H1 (cell line): ENCODE results near the gene PTPRCAP. TPM values are rescaled to one million over a fixed set of nuclear protein-coding genes. Genes with fewer than 3 reads are reported as not detected.

Experiments
- BCL11A ChIP-seq, 2 experiments: IDR thresholded peaks; one replicate each; pipeline ENCODE4 v1.6.1; 2011; ENCODE audit warnings: low read depth in 2 of 2, low read length in 2 of 2, mild to moderate bottlenecking in 2 of 2
- CHD1 ChIP-seq: IDR thresholded peaks from 2 replicates; pipeline ENCODE4 v1.6.1; 2012; ENCODE audit warnings: low read depth, low read length, improper control_type of control experiment
- CTBP2 ChIP-seq: IDR thresholded peaks from 2 replicates; pipeline ENCODE4 v1.7.0; 2011; ENCODE audit warnings: borderline replicate concordance, mild to moderate bottlenecking, moderate library complexity, mixed read lengths, low read length; ENCODE audit not compliant: insufficient read depth, insufficient read length
- GTF2F1 ChIP-seq: IDR thresholded peaks from 2 replicates; pipeline ENCODE4 v1.6.1; 2012; ENCODE audit warnings: low read depth, low read length, improper control_type of control experiment, borderline replicate concordance
- HDAC2 ChIP-seq, 2 experiments: fragments of 300-600 bp in 1 of 2; sonication (generic) in 1 of 2; IDR thresholded peaks; 2 replicates each; pipeline ENCODE4 v1.6.1; 2011 to 2012; ENCODE audit warnings: low read depth in 2 of 2, low read length in 2 of 2, mild to moderate bottlenecking in 2 of 2, moderate library complexity in 2 of 2, borderline replicate concordance in 1 of 2, inconsistent platforms in 1 of 2
- KDM5A ChIP-seq: fragments of 200-600 bp; IDR thresholded peaks from 2 replicates; pipeline ENCODE4 v1.7.1; 2012; ENCODE audit warnings: mild to moderate bottlenecking, low read length, inconsistent platforms, mixed read lengths
- MAFK ChIP-seq: IDR thresholded peaks from 2 replicates; pipeline ENCODE4 v1.6.1; 2012; ENCODE audit warnings: low read depth, mild to moderate bottlenecking, improper control_type of control experiment, low read length
- NANOG ChIP-seq: IDR thresholded peaks from 2 replicates; pipeline ENCODE4 v1.6.1; 2011; ENCODE audit warnings: low read length, low read depth, mild to moderate bottlenecking, inconsistent platforms; ENCODE audit not compliant: insufficient read depth, poor library complexity, severe bottlenecking
- PHF8 ChIP-seq: fragments of 200-600 bp; sonication (generic); conservative IDR thresholded peaks from 2 replicates; pipeline ENCODE4 v1.7.1; 2012; ENCODE audit warnings: low read depth, mild to moderate bottlenecking, inconsistent platforms, low read length, moderate library complexity
- SIN3A ChIP-seq, 2 experiments: IDR thresholded peaks in 1 of 2; conservative IDR thresholded peaks in 1 of 2; 2 replicates each; pipeline ENCODE4 v1.6.1; 2011 to 2012; ENCODE audit warnings: low read length in 2 of 2, improper control_type of control experiment in 1 of 2, low read depth in 1 of 2, mild to moderate bottlenecking in 1 of 2
- SIRT6 ChIP-seq: IDR thresholded peaks from one replicate; pipeline ENCODE4 v1.7.1; 2012; ENCODE audit warnings: low read length, inconsistent platforms
- SP2 ChIP-seq: IDR thresholded peaks from 2 replicates; pipeline ENCODE4 v1.6.1; 2012; ENCODE audit warnings: mild to moderate bottlenecking, low read length, inconsistent platforms
- TAF7 ChIP-seq: optimal IDR thresholded peaks from 2 replicates; pipeline ENCODE3; 2011; ENCODE audit warnings: low read depth, mild to moderate bottlenecking, inconsistent platforms, low read length, moderate library complexity, borderline replicate concordance
- YY1 ChIP-seq: IDR thresholded peaks from 2 replicates; pipeline ENCODE4 v1.6.1; 2011; ENCODE audit warnings: low read depth, mild to moderate bottlenecking, low read length
- polyA plus RNA-seq, 7 experiments: library from polyadenylated mRNA; depleted of rRNA in 3 of 7; stranded (reverse) in 5 of 7; unstranded in 2 of 7; fragments of >200 nt in 5 of 7; fragments of 200-250 nt in 2 of 7; gene quantifications; 1 replicate in 5 of 7; 2 replicates in 1 of 7; 4 replicates in 1 of 7; pipeline versions ENCODE4 v1.2.1 to v1.2.3, GENCODE V29; 2011 to 2013; ENCODE audit warnings: missing spikeins in 2 of 7, mixed read lengths in 2 of 7
- total RNA-seq: library from RNA; stranded (reverse); fragmentation: NEBNext Ultra II Directional; extraction: Animal tissue kit (Norgen Biotek cat#: 25700); gene quantifications from 2 replicates; pipeline ENCODE4 v1.2.1, GENCODE V29; 2021
- TF ChIP-seq, protein P1 (sequence below): IDR thresholded peaks from 2 replicates; pipeline ENCODE4 v1.6.1; 2011; ENCODE audit warnings: low read length, improper control_type of control experiment
- TF ChIP-seq, protein P2 (sequence below): IDR thresholded peaks from 2 replicates; pipeline ENCODE4 v1.6.1; 2012; ENCODE audit warnings: inconsistent platforms
- TF ChIP-seq, protein P3 (sequence below), 3 experiments: IDR thresholded peaks; 1 replicate in 2 of 3; 2 replicates in 1 of 3; pipeline versions ENCODE4 v1.5.1 to v1.6.1; 2011; ENCODE audit warnings: low read length in 3 of 3, mild to moderate bottlenecking in 3 of 3, inconsistent platforms in 2 of 3, low read depth in 1 of 3, moderate library complexity in 1 of 3; ENCODE audit not compliant: insufficient read depth in 1 of 3; ENCODE audit errors: control extremely low read depth in 1 of 3

Gene PTPRCAP
- total and polyA plus RNA-seq, 2 of the 8 experiments (the other 6 are each of a cell fraction or from before 2014, with no cell fraction given), result 0.78 to 6.7 TPM

DNA sequence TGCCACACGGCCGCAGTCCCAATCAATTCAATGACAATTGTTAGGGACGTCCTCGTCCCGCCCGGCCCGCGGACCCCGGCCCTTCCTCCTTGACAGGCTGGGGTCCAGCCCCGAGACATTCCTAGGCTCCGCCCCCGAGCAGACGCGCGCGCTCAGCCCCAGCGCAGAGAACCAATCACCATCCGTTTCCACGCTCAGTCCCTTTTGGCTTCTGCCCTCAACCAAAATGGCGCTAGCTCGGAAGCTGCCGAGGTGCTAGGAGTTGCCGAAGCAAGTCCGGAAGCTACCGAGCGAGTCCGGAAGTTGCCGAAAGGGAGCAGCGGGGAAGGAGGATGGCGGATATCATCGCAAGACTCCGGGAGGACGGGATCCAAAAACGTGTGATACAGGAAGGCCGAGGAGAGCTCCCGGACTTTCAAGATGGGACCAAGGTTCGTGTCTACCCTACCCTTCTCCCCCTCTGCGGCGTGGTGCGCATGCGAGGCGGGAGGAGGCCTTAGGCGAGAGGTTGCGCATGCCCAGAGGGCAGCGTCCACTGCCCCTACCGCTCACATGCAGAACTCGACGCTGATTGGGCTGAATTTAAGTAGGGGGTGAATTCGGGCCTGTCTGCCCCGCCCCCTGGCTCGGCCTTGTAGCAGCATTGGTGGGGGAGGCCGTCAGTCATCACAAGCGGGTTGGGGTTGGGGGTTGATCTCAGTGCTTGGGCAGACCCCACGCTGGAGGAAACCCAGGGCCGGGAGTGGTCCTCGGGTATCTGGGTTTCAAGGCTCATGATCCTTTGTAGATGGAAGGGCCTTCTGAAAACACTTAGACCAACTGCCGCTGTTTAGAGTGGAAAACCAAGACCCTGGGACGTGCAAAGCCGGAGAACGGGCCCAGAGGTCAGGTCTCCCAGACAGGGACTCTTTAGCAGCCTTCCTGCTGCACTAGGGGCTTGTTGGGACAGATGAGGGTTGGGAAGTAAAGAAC lies 45.6 kb upstream of the PTPRCAP start, which contains the start of gene AIP (continued):
- TF ChIP-seq, protein P1, sequence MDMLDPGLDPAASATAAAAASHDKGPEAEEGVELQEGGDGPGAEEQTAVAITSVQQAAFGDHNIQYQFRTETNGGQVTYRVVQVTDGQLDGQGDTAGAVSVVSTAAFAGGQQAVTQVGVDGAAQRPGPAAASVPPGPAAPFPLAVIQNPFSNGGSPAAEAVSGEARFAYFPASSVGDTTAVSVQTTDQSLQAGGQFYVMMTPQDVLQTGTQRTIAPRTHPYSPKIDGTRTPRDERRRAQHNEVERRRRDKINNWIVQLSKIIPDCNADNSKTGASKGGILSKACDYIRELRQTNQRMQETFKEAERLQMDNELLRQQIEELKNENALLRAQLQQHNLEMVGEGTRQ, result peak; percentile 26; the same call in 1 of the 2 replicates
- no peak for TF ChIP-seq CTBP2
- TF ChIP-seq PHF8, result peak; percentile 85
- TF ChIP-seq, protein P2, sequence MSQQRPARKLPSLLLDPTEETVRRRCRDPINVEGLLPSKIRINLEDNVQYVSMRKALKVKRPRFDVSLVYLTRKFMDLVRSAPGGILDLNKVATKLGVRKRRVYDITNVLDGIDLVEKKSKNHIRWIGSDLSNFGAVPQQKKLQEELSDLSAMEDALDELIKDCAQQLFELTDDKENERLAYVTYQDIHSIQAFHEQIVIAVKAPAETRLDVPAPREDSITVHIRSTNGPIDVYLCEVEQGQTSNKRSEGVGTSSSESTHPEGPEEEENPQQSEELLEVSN, result peak; percentile 100
- peak in 1 of 2 experiments; percentile 56; a peak in 1 of 4 replicates for TF ChIP-seq SIN3A (conservative IDR thresholded peaks at IDR 0.05 in 1 of 2, IDR thresholded peaks at IDR 0.05 in 1 of 2; ENCODE audit: low read depth in 1 of 2, low read length in 2 of 2)
- TF ChIP-seq NANOG, result no peak
- TF ChIP-seq, protein P3, sequence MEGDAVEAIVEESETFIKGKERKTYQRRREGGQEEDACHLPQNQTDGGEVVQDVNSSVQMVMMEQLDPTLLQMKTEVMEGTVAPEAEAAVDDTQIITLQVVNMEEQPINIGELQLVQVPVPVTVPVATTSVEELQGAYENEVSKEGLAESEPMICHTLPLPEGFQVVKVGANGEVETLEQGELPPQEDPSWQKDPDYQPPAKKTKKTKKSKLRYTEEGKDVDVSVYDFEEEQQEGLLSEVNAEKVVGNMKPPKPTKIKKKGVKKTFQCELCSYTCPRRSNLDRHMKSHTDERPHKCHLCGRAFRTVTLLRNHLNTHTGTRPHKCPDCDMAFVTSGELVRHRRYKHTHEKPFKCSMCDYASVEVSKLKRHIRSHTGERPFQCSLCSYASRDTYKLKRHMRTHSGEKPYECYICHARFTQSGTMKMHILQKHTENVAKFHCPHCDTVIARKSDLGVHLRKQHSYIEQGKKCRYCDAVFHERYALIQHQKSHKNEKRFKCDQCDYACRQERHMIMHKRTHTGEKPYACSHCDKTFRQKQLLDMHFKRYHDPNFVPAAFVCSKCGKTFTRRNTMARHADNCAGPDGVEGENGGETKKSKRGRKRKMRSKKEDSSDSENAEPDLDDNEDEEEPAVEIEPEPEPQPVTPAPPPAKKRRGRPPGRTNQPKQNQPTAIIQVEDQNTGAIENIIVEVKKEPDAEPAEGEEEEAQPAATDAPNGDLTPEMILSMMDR (IDR thresholded peaks at IDR 0.05; ENCODE audit: control extremely low read depth in 1 of 3, insufficient read depth in 1 of 3, low read depth in 1 of 3, low read length in 3 of 3), result peak in 1 of 3 experiments; percentile 8; a peak in 1 of 4 replicates
- peak; percentile 60 for TF ChIP-seq SP2
- peak; percentile 100 for TF ChIP-seq YY1
- peak; percentile 80 for TF ChIP-seq KDM5A
- 0 out of 2 replicates have a peak, but pooled peaks have one; percentile 32 for TF ChIP-seq GTF2F1
- TF ChIP-seq MAFK, result no peak
- no peak for TF ChIP-seq BCL11A (IDR thresholded peaks at IDR 0.05; ENCODE audit: low read depth in 2 of 2, low read length in 2 of 2)
- TF ChIP-seq CHD1, result no peak
- 0 out of 4 replicates have a peak, but pooled peaks of 1 of the 2 experiments have one; percentile 82 for TF ChIP-seq HDAC2 (IDR thresholded peaks at IDR 0.05; ENCODE audit: borderline replicate concordance in 1 of 2, low read depth in 2 of 2, low read length in 2 of 2)
- TF ChIP-seq TAF7, result peak; percentile 78
- TF ChIP-seq SIRT6, result no peak
